ENCODE results near the gene FGF1.

Gene FGF1

DNA sequence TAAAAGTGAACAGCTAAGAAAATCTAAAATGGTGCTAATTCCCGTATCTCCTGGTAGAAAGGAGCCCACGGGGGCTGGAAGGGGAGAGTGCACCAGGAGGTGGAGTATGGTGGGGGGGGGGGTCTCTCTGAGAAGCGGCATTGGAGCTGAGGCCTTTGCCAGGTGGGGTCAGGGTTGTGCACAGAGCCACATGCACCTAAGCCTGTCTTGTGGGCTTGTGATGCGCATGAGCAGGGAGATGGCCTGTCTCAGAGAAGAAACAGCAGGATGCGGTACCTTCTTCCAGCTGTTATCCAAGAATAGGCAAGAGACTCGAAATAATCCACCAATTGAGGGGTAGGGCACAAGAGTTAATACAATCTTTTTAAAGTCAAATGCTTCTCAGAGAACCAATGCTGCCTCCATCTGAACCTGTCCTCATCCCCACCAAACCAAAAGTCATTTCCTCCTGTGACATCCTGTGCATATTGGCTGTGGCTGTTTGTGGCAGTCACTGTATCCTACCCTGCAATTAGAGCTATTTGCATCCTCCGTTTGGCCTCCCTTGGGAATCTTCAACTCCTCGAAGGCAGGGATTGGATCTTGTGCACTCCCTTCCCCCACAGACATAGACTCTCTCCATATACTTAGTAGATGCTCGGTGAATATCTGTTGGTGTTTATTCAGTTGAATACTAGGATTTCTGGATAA is 45.4 kb downstream of the FGF1 start:
- no peak for DNase-seq

DNA sequence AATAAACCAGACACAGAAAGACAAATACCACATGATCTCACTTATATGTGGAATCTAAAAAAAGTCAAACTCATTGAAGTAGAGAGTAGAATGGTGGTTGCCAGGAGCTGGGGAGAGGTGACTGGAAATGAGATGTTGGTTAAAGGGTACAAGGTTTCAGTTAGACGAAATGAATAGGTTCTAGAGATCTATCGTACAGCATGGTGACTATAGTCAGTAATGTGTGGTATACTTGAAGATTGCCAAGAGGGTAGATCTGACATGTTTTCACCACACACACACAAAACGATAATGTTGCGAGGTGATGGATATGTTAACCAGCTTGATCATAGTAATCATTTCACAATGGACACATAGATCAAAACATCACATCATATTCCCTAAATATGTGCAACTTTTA is 46.4 kb downstream of the FGF1 start:
- DNase-seq = no peak

DNA sequence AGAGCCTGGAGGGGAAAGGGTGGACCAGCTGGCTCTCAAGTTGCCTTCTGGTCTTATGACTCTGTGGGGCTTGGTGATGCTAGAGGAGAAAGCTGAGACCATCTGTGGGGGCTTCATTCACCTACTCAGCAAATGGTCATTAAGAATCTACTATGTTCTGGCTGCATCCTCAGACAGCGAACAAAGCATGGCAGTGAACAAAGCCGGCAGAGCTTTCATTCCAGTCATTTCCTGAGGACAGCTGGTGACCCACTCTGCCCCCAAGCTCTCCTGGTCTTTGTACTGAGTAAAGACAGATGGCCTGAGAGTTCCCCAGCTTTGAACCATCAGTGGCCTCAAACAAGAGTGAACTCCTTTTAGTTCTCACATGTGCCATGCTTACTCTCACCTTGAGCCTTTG is 48.0 kb downstream of the FGF1 start:
- DNase-seq = peak; percentile 14

DNA sequence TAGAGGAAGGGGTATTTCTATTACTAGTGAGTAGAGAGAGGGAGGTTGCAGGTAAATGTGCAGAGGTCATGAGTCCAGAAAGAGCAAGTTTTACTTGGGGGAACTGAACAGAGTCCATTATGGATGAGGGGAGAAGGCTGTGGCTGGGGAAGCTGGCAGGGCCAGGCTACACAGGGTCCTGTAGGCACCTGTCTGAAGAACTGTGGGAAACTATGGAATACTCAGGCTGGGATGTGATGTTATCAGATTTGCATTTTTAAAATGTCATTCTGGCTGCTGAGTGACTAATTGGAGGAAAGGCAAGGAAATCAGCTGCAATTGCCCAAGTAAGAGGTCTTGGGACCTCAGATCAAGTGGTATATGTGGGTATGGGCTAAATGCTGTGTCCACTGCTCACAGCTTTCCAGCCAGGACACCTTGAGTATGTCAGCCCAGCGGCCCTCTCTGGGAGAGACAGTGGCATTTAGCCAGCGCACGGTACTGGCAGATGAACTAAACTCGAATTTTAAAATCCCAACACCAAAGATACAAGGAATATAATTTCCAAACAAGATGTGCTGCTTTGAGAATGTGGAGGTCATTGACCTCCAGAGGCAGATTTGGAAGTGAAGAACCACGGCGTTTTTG is 49.1 kb downstream of the FGF1 start:
- no peak for DNase-seq

DNA sequence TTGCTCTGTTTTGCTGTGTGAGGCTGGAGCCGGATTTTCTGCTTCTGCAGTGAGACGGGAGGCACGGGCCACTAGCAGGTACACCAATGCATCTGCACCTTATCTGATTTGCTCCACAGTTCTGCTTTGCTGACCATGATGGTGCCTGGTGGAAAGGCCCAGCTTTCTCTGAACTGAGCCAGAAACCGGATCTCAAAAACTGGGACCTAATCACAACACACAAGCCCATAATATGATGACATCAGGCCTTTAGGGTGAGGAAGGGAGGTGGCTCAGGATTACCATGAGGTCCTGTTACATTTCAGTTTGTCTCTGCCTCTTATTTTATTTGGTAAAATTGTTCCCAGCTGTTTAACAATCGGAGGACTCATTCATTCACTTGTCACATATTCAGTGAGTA is 49.8 kb downstream of the FGF1 start:
- no peak for DNase-seq

DNA sequence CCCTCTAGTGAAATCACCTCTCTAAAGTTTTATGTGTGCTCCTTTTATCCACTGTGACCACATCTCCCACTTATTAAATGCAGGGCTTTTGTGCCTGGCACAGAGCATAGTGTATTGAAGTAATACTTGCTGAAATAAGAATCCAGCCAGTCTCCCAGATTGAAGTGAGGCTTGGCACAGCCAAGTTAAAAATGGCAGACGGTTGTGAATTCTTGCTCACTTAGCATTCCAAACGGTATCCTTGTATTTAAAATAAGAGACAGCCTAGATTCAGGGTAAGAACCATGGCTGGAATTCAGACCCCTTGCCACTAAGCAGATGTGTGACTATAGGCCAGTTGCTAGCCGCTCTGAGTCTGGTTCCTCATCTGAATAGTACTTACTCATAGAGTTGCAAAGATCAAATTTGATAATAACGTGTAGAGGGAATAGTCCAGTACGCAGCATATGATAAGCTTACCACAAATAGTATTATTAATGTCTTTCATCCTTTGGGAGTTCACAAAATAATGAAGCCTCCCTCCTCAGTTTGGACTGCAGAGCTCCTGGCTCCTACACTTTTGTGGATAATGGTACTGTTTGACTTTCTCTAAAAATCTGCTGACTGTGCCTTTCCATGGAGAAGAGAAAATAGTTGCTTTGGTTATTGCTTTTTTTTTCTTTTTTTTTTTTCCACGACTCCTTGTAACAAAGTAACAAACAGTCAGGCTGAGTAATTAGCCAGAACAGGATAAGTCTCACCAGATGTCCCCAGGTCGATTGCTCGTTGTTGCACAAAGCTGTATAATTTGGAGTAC is 51.5 kb downstream of the FGF1 start:
- no peak for DNase-seq

DNA sequence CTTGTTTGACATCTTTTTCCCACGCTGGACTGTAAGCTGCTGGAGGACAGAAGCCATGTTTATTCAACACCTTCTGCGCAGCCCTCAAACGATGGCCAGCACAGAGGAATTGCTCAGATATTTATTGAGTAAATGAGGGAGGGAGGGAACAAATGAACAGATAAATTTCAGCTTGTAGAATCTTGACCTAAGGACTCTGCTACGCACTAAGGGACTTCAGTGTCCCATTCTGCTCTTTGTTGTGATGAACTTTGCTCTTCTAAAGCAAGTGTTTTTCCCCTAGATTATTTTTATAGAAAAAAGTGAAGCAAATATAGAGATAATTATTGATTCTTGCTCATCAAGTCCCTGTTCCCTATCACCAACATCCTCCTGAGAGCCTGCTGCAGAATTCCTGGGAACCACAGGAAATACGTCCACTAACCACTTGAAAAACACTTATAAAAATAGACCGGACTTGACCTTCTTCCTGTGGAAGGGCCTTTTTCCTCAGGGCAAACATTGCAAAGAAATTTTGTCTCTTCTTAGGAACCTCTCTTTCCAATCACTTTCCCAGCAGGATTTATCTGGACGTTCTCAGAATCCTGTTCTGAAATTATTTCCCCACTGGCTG is 54.9 kb downstream of the FGF1 start:
- no peak for DNase-seq

DNA sequence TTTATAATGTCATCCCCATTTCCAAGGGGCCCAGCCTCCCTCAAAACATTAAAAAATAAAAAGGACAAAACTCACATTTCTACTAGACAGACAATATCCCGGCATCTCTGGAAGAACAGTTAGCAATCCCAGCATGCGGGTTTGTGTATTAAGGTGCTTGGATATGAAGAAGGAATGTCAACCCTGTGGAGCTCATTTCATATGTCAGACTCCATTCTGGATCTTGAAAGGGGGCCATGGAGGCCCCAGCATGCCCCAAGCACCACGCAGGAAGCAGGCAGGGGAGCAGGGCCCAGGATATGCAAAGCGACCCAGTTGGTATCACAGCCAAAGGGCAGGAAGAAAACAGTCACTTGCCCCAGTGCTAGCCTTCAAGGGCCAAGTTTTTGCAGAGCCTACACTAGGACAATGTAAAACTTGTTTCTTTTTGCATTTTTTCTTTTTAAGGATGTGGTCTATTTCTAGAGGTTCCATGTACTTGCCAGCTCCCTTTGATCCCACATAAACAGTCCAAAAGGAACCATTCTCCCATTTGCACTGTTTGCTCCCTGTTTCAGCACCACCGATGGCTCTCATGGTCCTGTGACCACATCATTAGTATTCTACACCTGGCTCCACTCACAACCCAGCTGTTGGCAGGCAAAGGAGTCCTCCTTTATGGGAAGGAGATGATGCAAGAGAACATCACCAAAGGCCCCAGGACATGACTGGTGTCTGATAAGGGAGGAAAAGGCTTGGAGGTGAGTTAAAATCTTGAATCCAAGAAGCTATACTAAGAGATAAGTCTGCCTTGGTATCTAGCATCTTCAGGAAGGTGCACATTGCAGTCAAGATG is 58.3 kb downstream of the FGF1 start:
- DNase-seq = no peak

DNA sequence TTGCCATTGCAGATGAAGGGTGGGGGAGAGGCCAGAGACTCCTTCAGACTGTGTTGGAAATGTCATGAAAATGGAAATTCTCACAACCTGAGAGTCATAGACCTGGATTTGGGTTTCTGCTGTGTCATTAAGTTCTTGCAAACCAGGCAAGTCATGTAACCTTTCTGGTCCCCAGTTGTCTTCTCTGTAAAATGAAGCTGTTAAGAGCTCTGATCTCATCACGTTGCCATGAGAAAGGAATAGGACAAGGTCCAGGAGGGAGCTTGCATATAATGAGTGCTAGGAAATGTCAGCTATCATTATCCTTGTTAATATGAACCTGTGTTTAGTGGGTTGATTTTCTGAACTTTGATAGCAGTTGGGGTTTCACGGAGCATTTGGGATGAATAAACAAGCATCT is 59.1 kb downstream of the FGF1 start:
- no peak for DNase-seq

DNA sequence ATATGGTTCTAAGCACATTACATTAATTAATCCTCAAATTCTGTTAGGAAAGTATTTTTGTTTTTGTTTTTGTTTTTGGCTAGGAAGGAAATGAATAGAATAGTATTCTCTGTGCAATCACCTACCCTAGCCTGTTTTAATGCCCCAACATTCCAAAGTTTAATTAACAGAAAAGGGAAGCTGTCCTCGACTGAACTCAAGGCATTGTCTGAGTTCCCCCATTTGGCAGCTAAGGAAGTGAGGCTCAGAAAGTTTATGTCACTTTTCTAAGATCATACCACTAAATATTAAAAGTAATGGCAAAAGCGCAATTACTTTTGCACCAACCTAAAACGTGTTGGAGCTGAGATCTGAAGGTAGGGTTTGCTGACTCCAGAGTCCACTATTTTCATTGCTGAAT is 59.8 kb downstream of the FGF1 start:
- no peak for DNase-seq

DNA sequence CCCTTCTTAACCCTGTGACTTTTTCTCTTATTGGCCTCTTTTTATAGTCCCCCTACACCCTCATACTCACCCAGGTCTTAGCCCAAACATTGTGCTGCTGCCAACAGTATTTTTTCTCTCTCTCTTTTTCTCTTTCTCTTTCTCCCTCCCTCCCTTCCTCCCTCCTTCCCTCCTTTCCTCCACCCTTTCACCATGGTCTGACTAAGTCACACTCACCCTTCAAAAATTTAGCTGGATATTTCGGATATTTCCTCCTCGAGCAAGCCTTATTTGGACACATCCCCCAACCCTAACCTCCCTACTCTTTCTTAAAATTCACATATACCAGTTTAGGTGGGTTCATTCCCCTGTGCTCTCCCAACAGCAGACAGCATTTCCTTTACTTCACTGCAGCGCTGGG is 64.7 kb downstream of the FGF1 start:
- DNase-seq = no peak

DNA sequence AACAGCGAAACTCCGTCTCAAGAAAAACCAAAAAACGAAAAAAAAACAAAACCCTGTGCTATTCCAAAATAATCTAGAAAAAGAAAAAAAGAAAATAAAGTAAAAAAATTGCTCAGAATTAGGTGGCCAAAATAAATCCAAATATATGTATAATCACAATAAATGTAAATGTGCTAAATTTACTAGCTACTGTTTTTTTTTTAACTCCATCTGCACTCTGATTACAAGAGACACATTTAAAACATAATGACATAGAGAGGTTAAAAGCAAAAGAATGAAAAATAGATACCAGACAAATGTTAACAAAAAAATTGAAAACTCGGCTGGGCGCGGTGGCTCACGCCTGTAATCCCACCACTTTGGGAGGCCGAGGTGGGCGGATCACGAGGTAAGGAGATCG is 66.1 kb downstream of the FGF1 start:
- no peak for DNase-seq

DNA sequence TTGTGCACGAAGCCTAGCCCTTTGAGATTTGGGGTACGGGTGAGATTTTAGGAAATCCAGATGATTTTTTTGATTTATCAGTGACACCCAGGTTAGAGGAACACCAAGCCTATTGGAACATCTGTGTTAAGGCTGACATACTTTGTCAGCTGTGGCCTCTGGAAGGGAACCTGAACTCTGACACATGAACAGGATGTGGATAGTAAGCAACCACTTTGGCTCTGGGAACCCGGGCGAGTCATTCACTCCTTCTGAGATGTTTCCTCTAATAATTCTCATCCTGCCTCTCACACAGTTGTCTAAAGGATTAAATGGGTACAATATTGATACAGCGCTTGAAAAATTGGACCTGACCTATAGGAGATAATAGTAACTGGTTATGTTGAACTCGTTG is 67.8 kb downstream of the FGF1 start:
- DNase-seq = no peak

DNA sequence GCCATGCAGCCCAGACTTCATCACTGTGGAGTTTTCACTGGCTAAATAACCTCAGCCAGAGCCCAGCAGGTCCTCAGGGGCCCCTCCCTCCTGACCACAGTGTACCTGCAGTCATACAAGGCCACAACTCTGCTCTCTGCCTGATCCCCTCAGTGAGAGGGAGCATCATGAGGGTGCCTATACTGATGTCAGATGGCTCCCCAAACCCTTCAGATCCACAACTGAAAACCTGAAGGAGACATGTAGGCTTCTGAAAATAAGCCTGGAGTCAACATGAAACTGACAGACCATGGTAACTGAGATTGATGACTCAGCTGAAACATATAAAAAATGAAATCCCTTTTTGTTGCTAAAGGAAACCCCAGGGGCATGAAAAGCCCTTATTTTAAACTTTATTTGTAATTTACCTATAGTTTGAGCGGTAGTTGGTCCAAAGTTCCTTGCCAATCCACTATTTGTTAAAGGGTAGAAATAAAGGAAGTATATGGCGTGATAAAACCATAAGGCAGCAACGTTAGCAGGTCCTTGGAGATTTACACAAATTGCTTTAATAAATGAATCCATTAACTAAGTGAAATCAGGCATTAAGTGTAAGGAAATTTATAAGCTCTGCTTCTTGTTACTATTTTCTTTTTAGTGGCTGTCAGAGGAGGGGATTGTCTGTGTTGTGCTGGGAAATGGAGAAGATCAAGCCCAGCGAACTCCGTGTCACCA is 68.3 kb downstream of the FGF1 start:
- DNase-seq = no peak

DNA sequence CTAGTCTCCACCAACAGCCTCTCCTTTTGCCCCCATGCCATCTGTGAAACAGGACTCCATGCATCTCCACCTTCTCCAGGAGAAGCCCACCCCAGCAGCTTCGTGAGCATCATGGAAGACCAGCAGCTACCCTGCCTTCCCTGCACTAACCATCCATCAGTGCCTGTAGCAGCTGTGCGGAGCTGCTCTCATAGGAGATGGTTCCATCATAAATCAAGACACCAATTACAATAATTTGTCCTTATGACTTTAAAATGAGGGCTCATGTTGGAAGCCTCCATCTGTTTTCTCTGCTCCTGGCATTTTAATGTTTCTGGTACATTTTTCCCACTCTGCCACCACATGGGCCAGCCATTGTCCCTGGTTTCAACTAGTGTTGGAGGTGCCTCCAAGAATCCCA is 69.9 kb downstream of the FGF1 start:
- no peak for DNase-seq

DNA sequence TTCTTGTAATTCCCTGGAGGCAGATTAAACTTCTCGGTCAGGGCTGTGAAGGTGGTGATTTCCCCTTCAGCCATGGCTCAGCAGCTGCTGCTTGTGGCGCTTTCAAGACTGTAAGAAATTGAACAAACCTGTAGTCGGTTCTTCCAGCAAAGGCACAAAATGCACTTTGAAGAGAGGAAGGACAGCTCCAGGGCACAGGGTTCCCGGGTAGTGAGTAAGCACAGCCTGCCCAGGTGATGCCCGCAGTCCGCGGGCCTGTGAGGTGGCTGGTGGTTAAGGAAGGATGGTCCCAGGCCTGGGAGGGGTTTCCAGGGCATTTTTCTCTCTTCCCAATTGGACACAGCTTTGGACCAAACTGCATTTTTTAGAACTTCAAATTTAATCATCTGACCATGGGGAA is 71.8 kb downstream of the FGF1 start:
- DNase-seq = no peak

DNA sequence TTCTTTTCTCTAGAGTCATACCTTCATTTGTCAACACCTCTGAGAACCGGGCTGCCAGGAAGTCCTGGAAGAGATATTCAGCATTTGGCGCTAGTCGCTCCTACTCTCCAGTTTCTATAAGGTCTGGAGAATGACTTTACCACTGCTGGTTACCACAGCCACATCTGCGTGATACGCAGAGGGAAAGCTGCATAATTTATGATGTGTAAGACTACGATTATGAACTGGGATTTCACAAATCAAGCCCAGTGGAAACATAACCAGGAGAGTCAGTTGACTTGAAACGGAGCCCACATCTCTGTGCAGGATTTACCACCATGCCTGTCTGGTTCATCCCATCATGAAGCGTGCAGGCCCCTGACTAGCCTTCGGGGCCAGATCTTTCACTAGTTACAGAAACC is 72.6 kb downstream of the FGF1 start:
- DNase-seq = no peak

DNA sequence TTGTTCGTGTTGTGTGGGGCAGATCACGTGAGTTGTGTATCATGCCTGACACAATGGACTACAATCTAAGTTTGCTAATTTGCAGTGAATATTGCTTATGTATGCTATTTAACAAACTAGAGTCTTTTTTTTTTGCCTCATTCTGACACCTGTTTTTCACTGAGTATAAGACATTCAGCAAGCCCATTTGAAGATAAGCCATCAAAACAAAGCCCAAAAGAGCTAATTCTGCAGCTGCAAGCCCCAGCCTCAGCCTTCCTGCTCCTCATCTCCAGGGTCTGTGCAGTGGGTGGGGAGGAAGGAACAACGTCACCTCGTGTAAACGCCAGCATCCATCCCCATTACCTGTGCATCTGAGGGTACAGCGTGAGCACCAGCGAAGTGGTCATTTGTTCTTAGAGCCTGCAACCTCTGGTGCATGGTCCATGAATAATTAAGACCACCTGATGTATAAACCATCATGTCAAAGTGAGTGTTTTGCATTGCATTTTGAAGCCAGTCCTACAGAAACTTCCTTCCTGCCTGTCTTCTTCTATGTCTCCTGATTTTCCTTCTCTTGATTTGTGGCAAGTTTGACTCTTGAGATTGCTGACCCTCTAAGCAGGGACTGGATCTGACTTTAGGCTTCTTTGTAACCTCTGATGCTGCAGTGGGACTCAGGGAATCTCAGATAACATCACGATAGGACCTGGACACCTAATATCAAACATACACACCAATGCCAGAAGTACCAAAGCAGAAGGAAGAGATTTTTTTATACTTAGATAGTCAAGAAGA is 73.2 kb downstream of the FGF1 start:
- DNase-seq = no peak

DNA sequence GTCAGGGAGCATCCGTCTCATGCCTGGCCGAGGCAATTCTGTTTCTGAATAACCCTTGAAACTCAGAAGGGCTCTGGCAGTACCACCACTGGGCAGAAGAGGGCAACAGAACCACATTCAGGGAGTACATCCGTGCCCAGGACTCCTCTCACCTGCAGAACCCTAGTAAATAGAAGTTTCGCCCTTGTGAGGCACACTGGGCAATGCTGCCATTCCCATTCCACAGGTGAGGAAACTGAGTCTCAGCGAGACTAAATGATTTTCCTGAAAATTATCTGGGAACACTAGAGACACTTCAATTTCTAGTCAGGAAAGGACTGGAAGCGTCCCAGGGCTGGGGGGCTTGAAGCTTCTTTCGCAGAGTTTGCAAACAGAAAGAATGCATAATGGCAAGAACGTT is 74.7 kb downstream of the FGF1 start:
- DNase-seq = peak; percentile 31

DNA sequence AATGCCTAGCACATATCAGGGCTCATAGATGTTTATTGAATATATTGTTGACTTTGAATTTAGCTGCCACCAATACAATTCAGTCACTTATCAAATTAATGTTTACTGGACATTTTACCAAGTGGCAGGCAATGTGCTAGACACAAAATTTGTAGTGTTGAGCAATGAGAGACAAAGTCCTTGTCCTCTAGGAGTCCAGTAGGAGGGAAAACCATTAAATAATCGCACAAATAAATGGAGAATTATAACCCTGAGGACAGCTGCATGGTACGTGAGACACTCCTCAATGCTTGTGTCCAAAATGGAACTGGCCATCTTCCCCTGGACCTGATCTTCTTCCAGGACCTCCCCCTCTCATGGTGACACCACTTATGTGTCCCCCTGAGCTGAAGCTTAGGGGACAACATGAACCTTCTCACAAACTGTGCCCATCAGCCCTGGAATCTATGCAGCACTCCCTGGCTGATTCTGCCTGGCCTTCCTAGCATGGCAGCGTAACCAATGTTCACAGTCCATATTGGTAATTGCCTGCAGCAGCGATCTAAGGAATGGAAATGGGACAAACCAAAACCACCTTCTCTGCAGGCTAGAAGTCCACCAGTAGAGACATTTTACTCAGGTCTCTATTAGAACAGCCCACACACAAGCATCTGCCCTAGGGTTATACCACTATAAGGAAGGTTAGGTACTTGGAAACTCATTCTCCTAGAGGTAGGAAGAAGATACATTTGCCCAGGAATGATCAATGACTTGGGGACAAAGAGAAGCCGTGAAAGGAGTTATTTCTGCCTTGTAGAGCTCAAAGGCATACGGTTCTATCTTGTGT is 75.5 kb downstream of the FGF1 start:
- no peak for DNase-seq

DNA sequence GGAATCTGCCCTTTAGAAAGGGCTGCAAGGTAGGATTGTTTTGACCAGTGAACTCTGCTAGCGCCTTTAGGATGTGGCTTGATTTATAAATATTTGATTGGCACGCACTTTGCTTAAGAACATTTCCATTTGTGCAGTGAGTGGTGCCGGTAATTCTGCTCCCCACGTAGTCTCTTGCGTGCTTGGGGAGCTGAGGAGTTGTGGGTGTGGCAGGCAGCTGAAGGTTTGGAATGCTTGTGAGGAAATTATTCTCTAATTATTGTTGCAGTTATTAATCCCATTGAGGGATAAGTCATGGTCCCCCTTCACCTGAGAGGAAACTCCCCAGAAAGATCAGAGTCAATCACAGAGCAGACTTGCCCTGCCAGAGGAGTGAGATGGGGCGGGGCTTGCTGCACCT is 76.7 kb downstream of the FGF1 start:
- DNase-seq = no peak
